ENCODE measurements around the gene DCAF8.

DCAF8 gene

DNA sequence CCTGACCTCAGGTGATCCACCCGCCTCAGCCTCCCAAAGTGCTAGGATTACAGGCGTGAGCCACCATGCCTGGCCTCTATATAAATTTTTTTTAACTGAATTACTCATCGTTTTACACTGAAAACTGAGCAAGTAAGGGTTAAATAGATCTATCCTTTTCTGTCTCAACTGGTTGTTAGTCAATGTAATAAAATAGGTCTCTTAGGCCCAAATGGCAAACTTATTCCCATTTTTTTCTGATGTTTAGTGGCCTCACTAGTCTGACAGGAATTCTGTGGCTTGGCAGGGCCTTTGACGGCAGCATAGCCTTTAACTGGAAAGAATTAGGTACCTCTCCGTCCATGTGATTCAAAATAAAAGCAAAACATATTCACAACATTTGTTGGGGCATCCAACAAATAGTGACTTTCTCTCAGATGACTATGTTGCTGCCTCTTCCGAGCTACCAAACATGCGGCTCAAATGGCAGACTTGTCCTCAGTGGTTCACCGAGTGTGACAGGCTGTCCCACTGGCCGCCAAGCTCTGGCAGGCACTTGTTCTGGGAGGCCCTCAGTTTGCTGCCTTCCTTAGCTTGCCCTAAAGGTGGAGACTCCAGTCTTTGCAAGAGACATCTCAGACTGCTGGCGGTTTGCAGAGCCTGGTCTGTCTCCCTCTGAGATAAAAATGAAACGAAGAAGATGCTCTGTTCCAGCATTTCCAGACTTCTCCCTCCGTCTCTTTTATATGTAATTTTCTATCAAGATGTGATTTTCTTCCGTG is 93.6 kb downstream of the DCAF8 start:
- FAIRE-seq = no peak

- FAIRE-seq = no peak
These were observed 94.3 kb downstream of the DCAF8 start for GRCh38 chr1:160168016-160168415.

DNA sequence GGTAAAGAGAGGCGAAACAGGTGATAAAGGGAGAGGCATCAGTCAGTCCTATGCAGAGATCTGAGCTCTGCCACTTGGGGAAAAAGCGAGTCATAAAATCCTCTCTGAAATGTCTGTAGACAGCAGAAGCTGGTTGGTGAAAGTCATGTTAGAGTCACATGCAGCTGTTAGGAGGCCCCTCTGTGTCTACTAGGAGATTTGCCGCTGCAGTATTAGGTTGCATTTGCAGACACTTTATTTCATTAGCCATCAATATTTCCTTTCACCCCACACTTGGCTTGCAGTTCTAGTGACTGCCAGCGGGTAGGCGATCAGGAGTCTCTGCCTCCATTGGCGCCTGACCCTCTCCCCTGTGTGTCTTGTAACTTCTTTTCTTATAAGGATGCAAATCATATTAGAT is 94.8 kb downstream of the DCAF8 start:
- no peak for FAIRE-seq

DNA sequence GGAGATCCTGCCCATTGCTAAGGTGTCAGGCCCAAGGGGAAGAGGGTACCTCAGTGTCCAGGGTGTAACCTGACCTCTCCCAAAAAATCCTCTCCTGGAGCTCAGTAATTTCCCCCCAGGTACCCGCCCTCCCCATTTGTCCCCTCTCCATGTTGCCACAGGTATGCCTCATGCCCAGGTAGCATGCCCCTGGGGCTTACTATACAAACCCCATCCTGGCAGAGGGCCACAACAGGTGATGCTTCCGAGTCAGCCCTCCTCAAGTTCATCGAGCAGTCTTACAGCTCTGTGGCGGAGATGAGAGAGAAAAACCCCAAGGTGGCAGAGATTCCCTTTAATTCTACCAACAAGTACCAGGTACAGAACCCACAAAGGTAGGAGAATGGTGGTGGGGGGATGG is 95.3 kb downstream of the DCAF8 start:
- FAIRE-seq = no peak

DNA sequence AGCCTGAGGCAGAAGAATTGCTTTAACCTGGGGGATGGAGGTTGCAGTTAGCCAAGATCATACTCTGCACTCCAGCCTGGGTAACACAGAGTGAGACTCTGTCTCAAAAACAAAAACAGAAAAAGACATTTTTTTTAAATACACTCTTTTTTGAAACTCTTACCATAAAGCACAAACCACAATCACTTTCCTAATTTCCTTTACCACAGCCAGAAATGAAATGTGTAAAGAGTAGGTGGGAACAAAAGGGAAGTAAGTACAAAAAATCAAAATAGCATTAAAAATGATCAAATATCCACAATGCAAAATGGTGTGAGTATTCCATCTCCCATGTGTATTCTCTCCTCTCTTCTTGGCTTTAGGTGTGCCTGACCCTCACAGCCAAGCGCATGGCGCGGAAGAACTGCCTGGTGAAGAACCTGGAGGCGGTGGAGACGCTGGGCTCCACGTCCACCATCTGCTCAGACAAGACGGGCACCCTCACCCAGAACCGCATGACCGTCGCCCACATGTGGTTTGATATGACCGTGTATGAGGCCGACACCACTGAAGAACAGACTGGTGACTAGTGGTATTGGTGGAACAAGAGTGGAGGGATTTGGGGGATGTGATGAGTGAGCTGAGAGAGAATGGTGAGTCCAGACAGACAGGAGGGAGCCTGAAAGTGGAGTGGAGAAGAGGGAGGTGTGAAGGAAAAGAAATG is 96.0 kb downstream of the DCAF8 start:
- no peak for FAIRE-seq
